NCI-H1092 (cell line): Measurements from ENCODE around the gene GNB1.
"Not testable (repeated sequence)": the region's sequence is repeated elsewhere in the genome, so short reads cannot be mapped to it uniquely, and the experiment has no call there.

Source experiments
- DNase-seq: peaks from one replicate; lab custom pipeline; 2025; lab: John Stamatoyannopoulos, UW

Gene GNB1

GRCh38 chr1:1890506-1891348 lies at the start of gene GNB1:
Gene GNB1 (minus strand): TSS chr1:1891087. CDS start chr1:1825453, 65,634 bp downstream.
- DNase-seq = peak; percentile 69

- DNase-seq = no peak
Observed at GRCh38 chr1:1940123-1940425, 49.2 kb upstream of the GNB1 start.

DNA sequence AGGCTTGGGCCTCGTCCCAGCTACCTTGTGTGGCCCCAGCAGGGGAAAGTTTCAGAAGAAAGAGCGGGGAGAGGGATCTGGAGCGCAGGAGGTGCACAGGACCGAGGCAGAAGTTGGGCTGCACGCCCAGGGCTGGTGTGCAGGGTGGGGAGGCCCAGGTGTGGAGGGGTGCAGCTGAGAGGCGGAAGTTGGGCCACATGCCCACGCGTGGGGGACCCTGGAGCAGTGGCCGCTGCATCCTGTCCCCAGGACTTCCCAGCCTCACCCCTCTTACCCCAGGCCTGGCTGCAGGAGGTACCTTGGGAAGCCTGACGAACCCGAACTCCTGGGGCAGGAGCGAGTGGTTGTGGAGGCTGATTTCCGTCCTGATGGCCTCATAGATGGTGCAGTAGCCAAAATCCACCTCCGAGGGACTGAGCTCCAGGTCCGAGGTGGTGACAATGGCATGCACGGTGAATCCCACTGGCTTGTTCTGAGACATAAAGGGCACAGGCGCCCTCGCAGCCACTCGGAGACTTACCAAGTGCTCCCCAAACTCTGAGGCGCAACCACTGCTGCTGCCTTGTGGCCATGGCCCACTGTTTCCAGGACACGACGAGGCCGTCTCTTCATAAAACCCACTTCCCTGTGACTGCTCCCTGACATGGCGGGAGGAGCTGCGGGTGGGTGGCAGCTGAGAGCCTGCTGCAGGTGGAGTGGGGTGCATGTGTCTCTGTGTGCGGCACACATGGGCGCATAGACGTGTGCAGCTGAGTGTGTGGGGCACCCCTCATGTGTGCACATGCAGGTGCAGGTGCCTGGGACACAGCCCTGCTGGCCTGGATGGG lies 48.6 kb upstream of the GNB1 start:
- DNase-seq = no peak

GRCh38 chr1:1938613-1939295 lies 47.9 kb upstream of the GNB1 start:
- DNase-seq = no peak

- DNase-seq = no peak
Observed at GRCh38 chr1:1938276-1938573, 47.3 kb upstream of the GNB1 start.

DNA sequence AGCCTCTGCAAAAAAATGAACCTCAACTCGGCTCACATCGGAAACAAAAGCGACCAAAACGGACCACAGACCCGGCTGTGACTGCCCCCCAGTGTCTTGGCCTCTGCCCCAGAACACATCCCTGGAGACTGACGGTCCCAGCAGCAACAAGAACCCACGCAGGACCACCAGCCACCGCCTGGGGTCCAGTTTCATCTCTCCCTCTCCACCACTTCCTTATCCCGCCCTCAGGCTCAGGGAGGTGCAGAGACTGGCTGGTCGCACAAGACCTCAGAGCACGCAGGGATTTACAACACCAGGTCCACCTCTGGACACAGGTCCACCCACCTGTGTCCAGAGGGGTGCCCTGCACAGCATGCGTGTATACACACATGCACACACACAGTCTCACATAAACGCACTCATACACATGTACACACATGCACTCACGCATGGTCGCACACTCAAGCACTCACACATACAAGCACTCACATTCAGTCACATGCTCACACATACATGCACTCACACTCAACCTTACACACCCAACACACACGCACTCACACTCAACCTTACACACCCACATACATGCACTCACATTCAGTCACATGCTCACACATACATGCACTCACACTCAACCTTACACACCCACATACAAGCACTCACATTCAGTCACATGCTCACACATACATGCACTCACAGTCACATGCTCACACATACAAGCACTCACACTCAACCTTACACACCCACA lies 46.8 kb upstream of the GNB1 start:
- no peak for DNase-seq

DNA sequence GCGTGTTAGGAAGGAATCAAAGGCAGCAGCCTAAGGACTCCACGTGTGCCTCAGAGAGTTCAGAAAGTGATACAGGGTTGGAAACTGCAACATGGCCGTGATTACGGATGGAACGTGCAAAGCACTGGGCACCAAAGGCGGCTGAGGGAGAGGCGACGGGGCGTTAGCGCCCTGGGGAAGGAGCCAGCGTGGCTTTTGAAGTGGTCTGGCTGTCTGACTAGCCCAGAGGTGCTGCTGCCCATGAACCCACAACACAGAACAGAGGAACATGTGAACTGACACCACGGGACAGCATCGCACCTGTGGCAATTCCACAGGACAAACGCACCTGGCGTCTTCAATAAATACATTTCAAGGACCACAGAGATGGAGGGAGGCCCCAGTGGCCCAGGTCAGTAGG lies 46.2 kb upstream of the GNB1 start:
- DNase-seq = no peak

DNA sequence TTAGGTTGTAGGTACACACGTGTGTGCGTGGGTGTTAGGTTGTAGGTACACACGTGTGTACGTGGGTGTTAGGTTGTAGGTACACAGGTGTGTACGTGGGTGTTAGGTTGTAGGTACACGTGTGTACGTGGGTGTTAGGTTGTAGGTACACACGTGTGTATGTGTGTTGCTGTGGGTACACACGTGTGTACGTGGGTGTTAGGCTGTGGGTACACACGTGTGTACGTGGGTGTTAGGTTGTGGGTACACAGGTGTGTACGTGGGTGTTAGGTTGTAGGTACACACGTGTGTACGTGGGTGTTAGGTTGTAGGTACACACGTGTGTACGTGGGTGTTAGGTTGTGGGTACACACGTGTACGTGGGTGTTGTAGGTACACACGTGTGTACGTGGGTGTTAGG lies 44.0 kb upstream of the GNB1 start:
- DNase-seq = not testable (repeated sequence)

DNA sequence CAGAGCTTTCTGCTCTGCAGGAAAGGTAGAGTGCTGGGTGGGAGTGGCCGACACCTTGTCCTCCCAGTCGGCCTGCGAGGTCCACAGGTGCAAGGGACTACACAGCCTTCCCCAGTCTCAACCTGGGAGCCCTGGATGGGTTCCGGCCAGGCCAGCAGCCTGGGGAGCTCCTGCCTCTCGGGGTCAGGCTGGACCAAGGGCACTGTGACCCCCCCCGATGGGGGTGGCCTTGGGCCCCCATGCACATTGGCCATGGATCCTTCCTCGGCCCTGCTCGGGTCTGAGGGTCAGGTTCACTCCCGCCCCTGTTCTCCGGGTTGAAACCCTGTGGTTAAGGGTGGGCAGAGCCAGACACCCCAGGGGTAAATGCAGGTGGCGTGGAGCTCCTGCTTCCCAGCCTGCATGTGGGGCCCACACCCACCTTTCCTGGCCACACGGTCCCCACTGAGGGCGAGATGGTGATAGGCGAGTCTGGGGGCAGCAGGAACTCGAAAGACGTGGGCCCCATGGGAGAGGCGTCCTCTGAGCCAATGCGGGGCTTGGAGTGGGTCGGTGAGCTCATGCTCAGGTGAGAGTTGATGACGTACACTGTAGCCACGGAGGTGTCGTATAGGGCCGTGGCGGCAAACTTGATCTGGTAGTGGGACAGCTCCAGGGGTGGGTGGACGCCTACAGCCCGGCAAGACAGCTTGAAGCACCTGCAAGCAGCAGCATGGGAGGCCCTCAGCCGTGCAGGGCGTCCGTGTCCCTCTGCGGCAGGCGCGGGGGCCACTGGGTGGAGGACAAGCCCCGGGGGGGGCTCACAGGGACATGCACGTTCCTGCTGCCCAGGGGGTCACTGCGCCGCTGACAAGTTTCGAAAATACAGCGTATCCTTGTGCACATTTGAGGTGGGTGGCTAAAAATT lies 39.0 kb upstream of the GNB1 start:
- DNase-seq = no peak

GRCh38 chr1:1929102-1929638 lies 38.3 kb upstream of the GNB1 start:
- DNase-seq = no peak

- DNase-seq = no peak
Observed at GRCh38 chr1:1928231-1929101, 37.6 kb upstream of the GNB1 start.

DNA sequence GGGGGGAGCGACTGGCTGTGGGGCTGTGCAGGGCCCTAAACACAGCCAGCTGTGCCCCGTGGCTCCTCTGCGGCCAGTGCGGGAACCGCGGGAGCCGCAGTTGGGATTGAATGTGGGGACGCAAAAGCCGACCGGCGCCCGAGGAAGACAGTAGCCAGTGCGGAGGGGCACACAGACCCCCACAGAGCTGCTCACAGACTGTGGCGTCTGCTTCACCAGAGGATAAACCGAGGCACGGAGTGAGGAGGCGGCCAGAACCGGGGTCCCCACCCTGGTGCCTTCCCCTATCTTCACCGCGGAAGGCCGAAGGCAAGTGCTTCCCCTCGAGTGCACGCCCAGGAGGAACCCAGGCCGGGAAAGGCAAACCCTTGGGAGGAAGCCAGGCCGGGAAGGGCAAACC lies 36.9 kb upstream of the GNB1 start:
- no peak for DNase-seq

DNA sequence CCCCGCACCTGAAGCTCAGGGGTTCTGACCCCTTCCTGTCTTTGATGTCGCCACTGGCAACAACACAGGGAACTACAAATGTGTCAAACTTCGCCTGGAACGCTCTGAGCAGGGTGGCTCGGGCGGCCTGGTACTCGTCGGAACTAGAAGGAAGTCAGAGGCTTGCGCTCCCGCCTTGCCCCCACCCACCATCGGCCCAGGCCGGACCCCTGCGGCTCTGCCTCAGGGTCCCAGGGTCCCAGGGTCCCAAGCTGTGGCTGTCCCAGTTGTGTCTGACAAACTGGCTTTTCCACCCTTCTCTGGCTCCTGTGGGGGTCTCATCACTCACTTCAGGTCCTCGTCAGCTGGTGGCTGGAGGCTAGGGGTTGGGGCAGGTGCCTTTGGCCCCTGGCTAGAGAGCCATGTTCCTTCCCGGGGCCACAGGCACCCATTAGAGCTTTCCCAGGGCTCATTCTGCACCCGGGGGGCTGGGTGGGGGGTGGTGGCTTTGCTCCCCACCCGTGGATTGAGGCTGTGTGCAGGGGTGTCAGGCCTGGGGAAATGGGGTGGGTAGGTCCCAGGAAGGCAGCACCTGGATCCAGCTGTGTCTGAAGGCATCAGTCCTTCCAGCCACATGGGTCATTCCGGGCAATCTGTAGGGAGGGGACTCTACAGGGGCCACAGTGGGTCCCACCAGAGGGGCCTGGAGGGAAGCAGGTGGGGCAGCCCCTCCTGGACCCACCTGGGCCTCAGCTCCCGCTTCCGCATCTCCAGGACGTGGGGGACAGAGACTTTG lies 36.2 kb upstream of the GNB1 start:
- no peak for DNase-seq

GRCh38 chr1:1926346-1926811 lies 35.5 kb upstream of the GNB1 start:
- DNase-seq = no peak

DNA sequence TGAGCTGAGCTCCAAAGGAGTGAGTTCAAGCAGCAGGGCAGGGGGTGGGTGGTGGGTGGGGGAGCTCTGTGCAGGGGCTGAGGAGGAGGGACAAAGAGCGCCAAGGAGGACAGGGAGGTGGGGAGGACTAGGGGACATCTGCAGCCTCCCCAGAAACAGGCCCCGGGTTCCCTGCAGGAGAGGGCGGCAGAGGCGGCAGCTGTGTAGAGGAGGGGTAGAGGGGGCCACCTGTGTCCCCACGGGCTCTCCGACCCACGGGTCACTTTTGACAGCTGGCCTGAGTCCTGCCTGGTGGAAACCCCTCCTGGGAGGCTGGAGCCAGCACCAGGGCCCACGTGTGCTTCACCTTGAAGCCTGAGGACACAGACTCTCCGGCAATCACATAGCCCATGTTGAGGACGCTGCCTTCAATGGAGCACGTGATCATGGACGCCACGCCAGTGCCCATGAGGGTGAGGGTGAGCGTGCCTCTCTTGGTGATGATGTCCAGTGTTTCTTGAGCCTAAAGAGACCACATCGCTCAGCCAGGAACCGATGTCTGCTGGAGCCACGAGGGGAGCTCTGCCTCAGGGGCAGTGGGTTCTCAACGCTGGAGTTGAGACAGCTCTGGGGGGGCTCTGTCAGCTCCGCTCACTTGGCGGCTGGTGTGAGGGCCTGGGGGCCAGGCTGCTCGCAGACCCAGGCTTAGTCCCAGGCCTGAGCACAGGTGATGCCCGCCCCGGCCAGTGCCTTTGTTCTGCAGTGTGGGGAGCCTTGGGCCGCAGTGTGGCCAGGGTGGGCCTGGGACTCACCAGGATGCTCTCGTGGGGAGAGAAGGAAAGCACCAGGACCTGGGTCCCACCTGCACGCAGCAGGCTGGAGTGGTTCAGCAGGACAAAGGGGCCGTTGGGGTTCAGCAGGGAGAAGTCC lies 34.8 kb upstream of the GNB1 start:
- no peak for DNase-seq

GRCh38 chr1:1924849-1925248 lies 34.0 kb upstream of the GNB1 start:
- no peak for DNase-seq

DNA sequence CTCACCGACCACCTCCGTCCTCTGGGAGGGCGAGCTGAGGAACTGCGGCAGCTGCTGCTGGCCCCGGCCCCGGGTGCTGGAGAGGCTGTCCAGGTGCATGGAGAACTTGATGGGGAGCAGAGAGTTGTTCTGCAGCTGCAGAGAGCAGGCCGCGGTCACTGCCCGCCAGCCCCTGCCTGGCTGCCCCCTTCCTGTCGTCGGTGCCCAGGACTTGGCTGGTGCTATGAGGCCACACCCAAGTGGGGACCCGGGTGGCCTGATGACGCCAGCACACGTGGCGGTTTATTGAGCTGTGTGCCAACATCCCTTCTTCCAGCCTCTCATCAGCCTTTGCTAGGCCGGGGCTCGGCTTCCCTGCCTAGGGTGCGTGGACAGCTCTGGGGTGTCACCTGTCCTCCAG lies 33.5 kb upstream of the GNB1 start:
- no peak for DNase-seq
